ENCODE data around the gene BAK1.
"Not testable (repeated sequence)": the region's sequence is repeated elsewhere in the genome, so short reads cannot be mapped to it uniquely, and the experiment has no call there.

Gene BAK1

GRCh38 chr6:33607784-33608161 lies 27.7 kb upstream of the BAK1 start:
- DNase-seq (ENCODE audit: low spot score), result no peak

- no peak for DNase-seq (ENCODE audit: low spot score)
Observed at GRCh38 chr6:33607126-33607783, 27.2 kb upstream of the BAK1 start.

- no peak for DNase-seq (ENCODE audit: low spot score)
Observed at GRCh38 chr6:33606642-33607041, 26.6 kb upstream of the BAK1 start.

- DNase-seq (ENCODE audit: low spot score), result no peak
Observed at GRCh38 chr6:33604941-33605854, 25.1 kb upstream of the BAK1 start.

GRCh38 chr6:33602180-33602579 lies 22.1 kb upstream of the BAK1 start:
- no peak for DNase-seq (ENCODE audit: low spot score)

- no peak for DNase-seq (ENCODE audit: low spot score)
Observed at GRCh38 chr6:33600761-33601160, 20.7 kb upstream of the BAK1 start.

GRCh38 chr6:33599413-33599938 lies 19.4 kb upstream of the BAK1 start:
- DNase-seq (ENCODE audit: low spot score), result no peak

GRCh38 chr6:33597551-33598322 lies 17.7 kb upstream of the BAK1 start:
- DNase-seq (ENCODE audit: low spot score), result no peak

GRCh38 chr6:33596894-33597293 lies 16.8 kb upstream of the BAK1 start:
- DNase-seq (ENCODE audit: low spot score), result not testable (repeated sequence)

- no peak for DNase-seq (ENCODE audit: low spot score)
Observed at GRCh38 chr6:33595001-33595846, 15.1 kb upstream of the BAK1 start.

- no peak for DNase-seq (ENCODE audit: low spot score)
Observed at GRCh38 chr6:33593414-33593727, 13.3 kb upstream of the BAK1 start.

GRCh38 chr6:33592595-33593413 lies 12.7 kb upstream of the BAK1 start:
- no peak for DNase-seq (ENCODE audit: low spot score)

GRCh38 chr6:33592280-33592594 lies 12.2 kb upstream of the BAK1 start:
- DNase-seq (ENCODE audit: low spot score), result no peak

GRCh38 chr6:33591424-33592032 lies 11.5 kb upstream of the BAK1 start:
- no peak for DNase-seq (ENCODE audit: low spot score)

- DNase-seq (ENCODE audit: low spot score), result no peak
Observed at GRCh38 chr6:33590531-33591198, 10.6 kb upstream of the BAK1 start.

- peak; percentile 65 for DNase-seq (ENCODE audit: low spot score)
Observed at GRCh38 chr6:33589731-33590530, 9.9 kb upstream of the BAK1 start.

- DNase-seq (ENCODE audit: low spot score), result no peak
Observed at GRCh38 chr6:33589392-33589730, 9.3 kb upstream of the BAK1 start.

GRCh38 chr6:33588894-33589293 lies 8.8 kb upstream of the BAK1 start:
- no peak for DNase-seq (ENCODE audit: low spot score)

GRCh38 chr6:33587529-33587928 lies 7.5 kb upstream of the BAK1 start:
- DNase-seq (ENCODE audit: low spot score), result no peak
